ENCODE results near the gene FBLN2.

Gene FBLN2

GRCh38 chr3:13598926-13599886, 50.3 kb downstream of the FBLN2 start:
- Histone ChIP-seq H3K4me1 (ENCODE audit: control insufficient read depth, insufficient read depth, low read length) (no peaks in the 10 kb centered on the region), H3K4me3 (ENCODE audit: low read length) (no peak overlapping the region), H3K9ac (ENCODE audit: low read length) (no peak overlapping the region), H3K9me3 (ENCODE audit: control insufficient read depth, low read length) (no peaks in the 10 kb centered on the region), H3K27me3 (ENCODE audit: control insufficient read depth, insufficient read depth, low read length) (no peaks in the 10 kb centered on the region), H3K36me3 (ENCODE audit: control insufficient read depth, insufficient read depth, low read length) (no peaks in the 10 kb centered on the region)

- no peak overlapping the region for H3K4me3 ChIP-seq (ENCODE audit: low read length)
- H3K4me1 ChIP-seq (ENCODE audit: control insufficient read depth, insufficient read depth, low read length): no peaks in the 10 kb centered on the region
- H3K9ac ChIP-seq (ENCODE audit: low read length): no peak overlapping the region
Observed at GRCh38 chr3:13599887-13600450, 51.0 kb downstream of the FBLN2 start.

GRCh38 chr3:13600950-13601691, 52.2 kb downstream of the FBLN2 start:
- Histone ChIP-seq H3K9me3 (ENCODE audit: control insufficient read depth, low read length) (no peaks in the 10 kb centered on the region), H3K9ac (ENCODE audit: low read length) (no peak overlapping the region), H3K36me3 (ENCODE audit: control insufficient read depth, insufficient read depth, low read length) (no peaks in the 10 kb centered on the region), H3K4me1 (ENCODE audit: control insufficient read depth, insufficient read depth, low read length) (no peaks in the 10 kb centered on the region), H3K4me3 (ENCODE audit: low read length) (no peak overlapping the region), H3K27me3 (ENCODE audit: control insufficient read depth, insufficient read depth, low read length) (no peaks in the 10 kb centered on the region)

More at GRCh38 chr3:13599887-13600450, 51.0 kb downstream of the FBLN2 start:
- H3K9me3 ChIP-seq (ENCODE audit: control insufficient read depth, low read length): no peaks in the 10 kb centered on the region
- no peaks in the 10 kb centered on the region for H3K36me3 ChIP-seq (ENCODE audit: control insufficient read depth, insufficient read depth, low read length)
- H3K27me3 ChIP-seq (ENCODE audit: control insufficient read depth, insufficient read depth, low read length): no peaks in the 10 kb centered on the region

GRCh38 chr3:13601692-13602080, 52.8 kb downstream of the FBLN2 start:
- H3K27me3 ChIP-seq (ENCODE audit: control insufficient read depth, insufficient read depth, low read length): no peaks in the 10 kb centered on the region
- H3K36me3 ChIP-seq (ENCODE audit: control insufficient read depth, insufficient read depth, low read length): no peaks in the 10 kb centered on the region
- H3K9ac ChIP-seq (ENCODE audit: low read length): no peak overlapping the region
- no peak overlapping the region for H3K4me3 ChIP-seq (ENCODE audit: low read length)
- no peaks in the 10 kb centered on the region for H3K4me1 ChIP-seq (ENCODE audit: control insufficient read depth, insufficient read depth, low read length)
- no peaks in the 10 kb centered on the region for H3K9me3 ChIP-seq (ENCODE audit: control insufficient read depth, low read length)

GRCh38 chr3:13605555-13605954, 56.6 kb downstream of the FBLN2 start:
- Histone ChIP-seq H3K4me3 (ENCODE audit: low read length) (no peak overlapping the region), H3K36me3 (ENCODE audit: control insufficient read depth, insufficient read depth, low read length) (no peaks in the 10 kb centered on the region), H3K9me3 (ENCODE audit: control insufficient read depth, low read length) (no peaks in the 10 kb centered on the region), H3K27me3 (ENCODE audit: control insufficient read depth, insufficient read depth, low read length) (no peaks in the 10 kb centered on the region), H3K4me1 (ENCODE audit: control insufficient read depth, insufficient read depth, low read length) (no peaks in the 10 kb centered on the region), H3K9ac (ENCODE audit: low read length) (no peak overlapping the region)

GRCh38 chr3:13607821-13608597, 59.1 kb downstream of the FBLN2 start:
- Histone ChIP-seq H3K4me1 (ENCODE audit: control insufficient read depth, insufficient read depth, low read length) (no peaks in the 10 kb centered on the region), H3K9me3 (ENCODE audit: control insufficient read depth, low read length) (no peaks in the 10 kb centered on the region)

GRCh38 chr3:13608969-13609725, 60.2 kb downstream of the FBLN2 start:
- no peaks in the 10 kb centered on the region for H3K36me3 ChIP-seq (ENCODE audit: control insufficient read depth, insufficient read depth, low read length)
- H3K4me3 ChIP-seq (ENCODE audit: low read length): no peak overlapping the region
- no peaks in the 10 kb centered on the region for H3K9me3 ChIP-seq (ENCODE audit: control insufficient read depth, low read length)
- H3K9ac ChIP-seq (ENCODE audit: low read length): no peak overlapping the region
- no peaks in the 10 kb centered on the region for H3K4me1 ChIP-seq (ENCODE audit: control insufficient read depth, insufficient read depth, low read length)
- no peaks in the 10 kb centered on the region for H3K27me3 ChIP-seq (ENCODE audit: control insufficient read depth, insufficient read depth, low read length)

More at GRCh38 chr3:13607821-13608597, 59.1 kb downstream of the FBLN2 start:
- Histone ChIP-seq H3K27me3 (ENCODE audit: control insufficient read depth, insufficient read depth, low read length) (no peaks in the 10 kb centered on the region), H3K4me3 (ENCODE audit: low read length) (no peak overlapping the region), H3K9ac (ENCODE audit: low read length) (no peak overlapping the region), H3K36me3 (ENCODE audit: control insufficient read depth, insufficient read depth, low read length) (no peaks in the 10 kb centered on the region)

- Histone ChIP-seq H3K4me1 (ENCODE audit: control insufficient read depth, insufficient read depth, low read length) (no peaks in the 10 kb centered on the region), H3K4me3 (ENCODE audit: low read length) (no peak overlapping the region)
Observed at GRCh38 chr3:13610006-13610570, 61.2 kb downstream of the FBLN2 start.

GRCh38 chr3:13611221-13611620, 62.3 kb downstream of the FBLN2 start:
- no peaks in the 10 kb centered on the region for H3K27me3 ChIP-seq (ENCODE audit: control insufficient read depth, insufficient read depth, low read length)
- H3K4me3 ChIP-seq (ENCODE audit: low read length): no peak overlapping the region
- H3K36me3 ChIP-seq (ENCODE audit: control insufficient read depth, insufficient read depth, low read length): no peaks in the 10 kb centered on the region
- H3K4me1 ChIP-seq (ENCODE audit: control insufficient read depth, insufficient read depth, low read length): no peaks in the 10 kb centered on the region
- no peaks in the 10 kb centered on the region for H3K9me3 ChIP-seq (ENCODE audit: control insufficient read depth, low read length)
- no peak overlapping the region for H3K9ac ChIP-seq (ENCODE audit: low read length)

More at GRCh38 chr3:13610006-13610570, 61.2 kb downstream of the FBLN2 start:
- Histone ChIP-seq H3K9ac (ENCODE audit: low read length) (no peak overlapping the region), H3K27me3 (ENCODE audit: control insufficient read depth, insufficient read depth, low read length) (no peaks in the 10 kb centered on the region), H3K9me3 (ENCODE audit: control insufficient read depth, low read length) (no peaks in the 10 kb centered on the region), H3K36me3 (ENCODE audit: control insufficient read depth, insufficient read depth, low read length) (no peaks in the 10 kb centered on the region)

- no peaks in the 10 kb centered on the region for H3K4me1 ChIP-seq (ENCODE audit: control insufficient read depth, insufficient read depth, low read length)
- H3K36me3 ChIP-seq (ENCODE audit: control insufficient read depth, insufficient read depth, low read length): no peaks in the 10 kb centered on the region
- H3K9ac ChIP-seq (ENCODE audit: low read length): no peak overlapping the region
- no peak overlapping the region for H3K4me3 ChIP-seq (ENCODE audit: low read length)
- H3K9me3 ChIP-seq (ENCODE audit: control insufficient read depth, low read length): no peaks in the 10 kb centered on the region
- H3K27me3 ChIP-seq (ENCODE audit: control insufficient read depth, insufficient read depth, low read length): no peaks in the 10 kb centered on the region
Observed at GRCh38 chr3:13612829-13613228, 63.9 kb downstream of the FBLN2 start.
